Cardiac muscle cell (in vitro differentiated cells and primary cell): Measurements from ENCODE around the gene CD47. TPM values are rescaled to one million over a fixed set of nuclear protein-coding genes. Genes with fewer than 3 reads are reported as not detected.

ENCODE experiments used
- DNase-seq, 2 donors: peaks; one replicate each; pipeline versions ENCODE4 v3.0.0 to v3.0.0-alpha.2; 2010 to 2017; ENCODE audit warnings: low read depth in 1 of 2, low spot score in 1 of 2
- H3K27ac ChIP-seq: fragments of 200-600 bp; sonication (generic); 2 replicates; pipeline ENCODE4 v1.5.1; 2016
- H3K27me3 ChIP-seq: fragments of 200-600 bp; sonication (generic); 2 replicates; pipeline ENCODE4 v1.6.0; 2016; ENCODE audit warnings: control low read depth
- H3K36me3 ChIP-seq: fragments of 200-600 bp; sonication (generic); 2 replicates; pipeline ENCODE4 v1.5.1; 2016; ENCODE audit warnings: control low read depth
- H3K4me1 ChIP-seq: fragments of 200-600 bp; sonication (generic); 2 replicates; pipeline ENCODE4 v1.8.1; 2017; ENCODE audit warnings: low read depth, mild to moderate bottlenecking, mixed run types
- H3K4me3 ChIP-seq: fragments of 200-600 bp; sonication (generic); 2 replicates; pipeline ENCODE4 v1.5.1; 2016; ENCODE audit warnings: mild to moderate bottlenecking
- H3K9me3 ChIP-seq: fragments of 200-600 bp; sonication (generic); 2 replicates; pipeline ENCODE4 v1.5.1; 2017; ENCODE audit warnings: low read depth, mild to moderate bottlenecking, control low read depth
- CTCF ChIP-seq: IDR thresholded peaks from 2 replicates; pipeline ENCODE4 v1.5.1; 2012; ENCODE audit warnings: low read depth, mild to moderate bottlenecking, low read length
- polyA plus RNA-seq: library from polyadenylated mRNA; unstranded; fragments of >200 nt; fragmentation: Nextera tagmentation; extraction: Ambion mirVana; gene quantifications from 2 replicates; pipeline ENCODE4 v1.2.1, GENCODE V29; 2016
- total RNA-seq: library from RNA; depleted of rRNA; stranded (reverse); fragments of >200 nt; gene quantifications from 2 replicates; pipeline ENCODE4 v1.2.3, GENCODE V29; 2016

Gene CD47
- total and polyA plus RNA-seq, 2 experiments from 2014 or later: 33.2 to 34.9 TPM

- peak in 1 of 2 donors; percentile 28 for DNase-seq
- TF ChIP-seq CTCF: no peak
- H3K27me3 ChIP-seq: no peaks in the 10 kb centered on the region
- H3K9me3 ChIP-seq: no peaks in the 10 kb centered on the region
- no peak overlapping the region for H3K4me3 ChIP-seq
- H3K4me1 ChIP-seq: peaks cover 13% of the 10 kb centered on the region
- H3K27ac ChIP-seq: no peak overlapping the region
- no peaks in the 10 kb centered on the region for H3K36me3 ChIP-seq
Measured at GRCh38 chr3:108051005-108051404, 39.8 kb downstream of the CD47 start.

GRCh38 chr3:108047987-108048386 lies 42.8 kb downstream of the CD47 start:
- no peaks in the 10 kb centered on the region for H3K36me3 ChIP-seq
- no peak overlapping the region for H3K27ac ChIP-seq
- H3K9me3 ChIP-seq: no peaks in the 10 kb centered on the region
- TF ChIP-seq CTCF: no peak
- no peak for DNase-seq
- H3K27me3 ChIP-seq: no peaks in the 10 kb centered on the region
- no peak overlapping the region for H3K4me3 ChIP-seq
- H3K4me1 ChIP-seq: peaks cover 13% of the 10 kb centered on the region

- no peaks in the 10 kb centered on the region for H3K36me3 ChIP-seq
- peaks cover 8% of the 10 kb centered on the region for H3K4me1 ChIP-seq
- no peak overlapping the region for H3K4me3 ChIP-seq
- no peaks in the 10 kb centered on the region for H3K9me3 ChIP-seq
- H3K27me3 ChIP-seq: no peaks in the 10 kb centered on the region
- H3K27ac ChIP-seq: no peak overlapping the region
- TF ChIP-seq CTCF: no peak
- no peak for DNase-seq
Measured at GRCh38 chr3:108046247-108046646, 44.6 kb downstream of the CD47 start.

- H3K27ac ChIP-seq: no peak overlapping the region
- H3K9me3 ChIP-seq: no peaks in the 10 kb centered on the region
- DNase-seq: no peak
- no peak overlapping the region for H3K4me3 ChIP-seq
- H3K27me3 ChIP-seq: no peaks in the 10 kb centered on the region
- no peak for TF ChIP-seq CTCF
- no peaks in the 10 kb centered on the region for H3K36me3 ChIP-seq
- no peaks in the 10 kb centered on the region for H3K4me1 ChIP-seq
Measured at GRCh38 chr3:108044699-108045098, 46.1 kb downstream of the CD47 start.

GRCh38 chr3:108042300-108042699 lies 48.5 kb downstream of the CD47 start:
- Histone ChIP-seq H3K36me3 (no peaks in the 10 kb centered on the region), H3K27ac (no peak overlapping the region), H3K27me3 (no peaks in the 10 kb centered on the region), H3K9me3 (no peaks in the 10 kb centered on the region), H3K4me1 (peaks cover 2% of the 10 kb centered on the region), H3K4me3 (no peak overlapping the region)
- DNase-seq: no peak
- no peak for TF ChIP-seq CTCF

GRCh38 chr3:108041253-108041652 lies 49.6 kb downstream of the CD47 start:
- H3K27ac ChIP-seq: no peak overlapping the region
- no peaks in the 10 kb centered on the region for H3K36me3 ChIP-seq
- no peak for TF ChIP-seq CTCF
- H3K27me3 ChIP-seq: no peaks in the 10 kb centered on the region
- no peaks in the 10 kb centered on the region for H3K9me3 ChIP-seq
- DNase-seq: no peak
- peaks cover 8% of the 10 kb centered on the region for H3K4me1 ChIP-seq
- H3K4me3 ChIP-seq: no peak overlapping the region
